WERI-Rb-1 (cell line): ENCODE measurements around the gene CCDC15.

Experiments
- DNase-seq: peaks from one replicate; pipeline ENCODE4 v3.0.0-alpha.2; 2020
- H3K27ac ChIP-seq: fragments of 250-450 bp; sonication (Bioruptor Pico); 2 replicates; pipeline ENCODE4 v1.5.1; 2020; ENCODE audit warnings: mild to moderate bottlenecking, moderate library complexity
- H3K27me3 ChIP-seq: fragments of 250-450 bp; sonication (Bioruptor Pico); 2 replicates; pipeline ENCODE4 v1.5.1; 2021; ENCODE audit warnings: mild to moderate bottlenecking, low read depth, moderate library complexity; ENCODE audit not compliant: insufficient read depth, severe bottlenecking
- H3K36me3 ChIP-seq: fragments of 250-450 bp; sonication (Bioruptor Pico); 2 replicates; pipeline ENCODE4 v1.5.1; 2020; ENCODE audit warnings: mild to moderate bottlenecking, moderate library complexity
- H3K4me3 ChIP-seq: 2 replicates; pipeline ENCODE4 v1.5.1; 2011; ENCODE audit warnings: low read depth, mild to moderate bottlenecking, control low read depth, low read length
- H3K9me3 ChIP-seq: fragments of 250-450 bp; sonication (Bioruptor Pico); 2 replicates; pipeline ENCODE4 v1.5.1; 2021; ENCODE audit warnings: mild to moderate bottlenecking, moderate library complexity; ENCODE audit not compliant: severe bottlenecking
- TF ChIP-seq, protein P1 (sequence below): IDR thresholded peaks from 2 replicates; pipeline ENCODE4 v1.5.1; 2011; ENCODE audit warnings: low read depth, mild to moderate bottlenecking, control low read depth, inconsistent platforms, low read length

Gene CCDC15

DNA sequence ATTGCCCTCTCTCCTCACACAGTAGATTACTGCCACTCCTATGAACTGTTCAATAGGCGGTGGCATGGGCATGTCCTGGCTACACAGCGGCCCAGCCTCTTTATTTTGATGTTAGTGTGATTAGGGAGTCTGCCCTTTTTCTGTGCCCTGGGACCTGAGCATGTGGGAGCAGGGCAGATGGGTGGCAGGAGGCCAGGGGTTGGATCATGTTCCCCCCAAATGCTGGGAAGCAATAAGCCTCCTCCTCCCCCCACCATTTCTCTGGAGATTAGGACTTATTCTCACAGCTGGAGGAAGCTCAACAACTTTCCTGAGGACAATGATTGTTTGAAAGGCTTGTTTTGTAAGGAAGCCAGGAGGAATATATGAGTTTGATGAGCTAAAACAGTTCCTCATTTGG, 34.1 kb upstream of the CCDC15 start:
- no peak overlapping the region for H3K27ac ChIP-seq
- H3K9me3 ChIP-seq, result no peaks in the 10 kb centered on the region
- H3K4me3 ChIP-seq, result no peak overlapping the region
- DNase-seq, result no peak
- no peaks in the 10 kb centered on the region for H3K27me3 ChIP-seq
- TF ChIP-seq, protein P1, sequence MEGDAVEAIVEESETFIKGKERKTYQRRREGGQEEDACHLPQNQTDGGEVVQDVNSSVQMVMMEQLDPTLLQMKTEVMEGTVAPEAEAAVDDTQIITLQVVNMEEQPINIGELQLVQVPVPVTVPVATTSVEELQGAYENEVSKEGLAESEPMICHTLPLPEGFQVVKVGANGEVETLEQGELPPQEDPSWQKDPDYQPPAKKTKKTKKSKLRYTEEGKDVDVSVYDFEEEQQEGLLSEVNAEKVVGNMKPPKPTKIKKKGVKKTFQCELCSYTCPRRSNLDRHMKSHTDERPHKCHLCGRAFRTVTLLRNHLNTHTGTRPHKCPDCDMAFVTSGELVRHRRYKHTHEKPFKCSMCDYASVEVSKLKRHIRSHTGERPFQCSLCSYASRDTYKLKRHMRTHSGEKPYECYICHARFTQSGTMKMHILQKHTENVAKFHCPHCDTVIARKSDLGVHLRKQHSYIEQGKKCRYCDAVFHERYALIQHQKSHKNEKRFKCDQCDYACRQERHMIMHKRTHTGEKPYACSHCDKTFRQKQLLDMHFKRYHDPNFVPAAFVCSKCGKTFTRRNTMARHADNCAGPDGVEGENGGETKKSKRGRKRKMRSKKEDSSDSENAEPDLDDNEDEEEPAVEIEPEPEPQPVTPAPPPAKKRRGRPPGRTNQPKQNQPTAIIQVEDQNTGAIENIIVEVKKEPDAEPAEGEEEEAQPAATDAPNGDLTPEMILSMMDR, result no peak
- no peaks in the 10 kb centered on the region for H3K36me3 ChIP-seq

DNA sequence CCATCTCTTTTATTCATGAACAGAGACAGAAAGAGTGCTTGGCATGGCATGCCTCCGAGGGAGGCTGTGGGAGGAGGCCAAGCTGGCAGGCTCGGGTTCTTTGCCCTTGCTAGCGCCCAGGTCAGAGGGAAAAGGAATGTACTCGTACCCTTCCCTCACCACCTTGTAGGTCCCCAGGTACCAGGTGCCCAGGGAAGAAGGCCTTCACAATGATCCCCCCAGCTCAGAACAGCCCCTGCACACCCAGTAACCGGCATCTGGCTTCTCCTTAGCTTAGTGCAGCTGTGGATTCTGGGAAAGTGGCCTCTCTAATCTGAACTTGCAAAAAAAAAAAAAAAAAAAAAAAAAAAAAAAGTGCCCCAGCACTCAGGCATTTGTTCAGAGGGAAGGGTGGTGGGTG, 33.6 kb upstream of the CCDC15 start:
- TF ChIP-seq, protein P1, result no peak
- Histone ChIP-seq H3K36me3 (no peaks in the 10 kb centered on the region), H3K9me3 (no peaks in the 10 kb centered on the region), H3K4me3 (no peak overlapping the region), H3K27me3 (no peaks in the 10 kb centered on the region), H3K27ac (no peak overlapping the region)
- DNase-seq, result no peak

DNA sequence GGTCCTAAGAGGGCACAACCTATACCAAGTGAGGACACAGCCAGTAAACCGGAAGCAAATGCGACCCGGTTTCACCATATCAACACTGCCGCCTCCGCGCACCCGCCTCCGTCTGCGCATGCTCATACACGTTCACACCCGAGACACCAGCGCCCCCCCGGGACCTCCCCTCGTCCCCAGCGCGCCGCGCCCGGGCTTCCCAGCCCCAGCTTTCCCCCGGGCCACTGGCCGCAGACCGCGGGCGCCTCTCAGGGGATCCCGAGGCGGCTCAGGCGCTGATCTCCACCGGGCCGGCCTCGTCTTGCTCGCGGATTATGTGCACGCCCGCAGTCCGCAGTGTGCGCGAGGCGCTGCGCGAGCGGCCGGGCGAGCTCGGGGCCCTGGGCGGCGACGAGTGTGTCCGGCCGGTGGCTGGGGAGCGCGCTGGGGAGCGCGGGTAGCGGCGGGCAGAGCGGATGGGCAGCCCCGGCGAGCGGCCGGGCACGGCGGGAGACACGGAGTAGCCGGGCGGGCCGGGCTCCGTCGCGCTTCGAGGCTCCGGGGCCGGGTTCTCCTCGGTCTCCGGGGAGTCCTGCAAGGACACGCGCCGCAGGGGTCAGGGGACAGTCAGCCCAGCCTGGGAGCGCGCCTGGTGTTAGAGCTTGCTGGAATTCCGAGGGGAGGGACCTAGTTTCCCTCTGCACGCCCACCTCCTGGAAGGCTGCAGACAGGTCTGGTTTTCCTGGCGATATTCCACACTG, 33.0 kb upstream of the CCDC15 start:
- peak overlapping the region; percentile 30 for H3K4me3 ChIP-seq
- no peaks in the 10 kb centered on the region for H3K9me3 ChIP-seq
- H3K36me3 ChIP-seq, result no peaks in the 10 kb centered on the region
- DNase-seq, result peak; percentile 90
- H3K27me3 ChIP-seq, result no peaks in the 10 kb centered on the region
- H3K27ac ChIP-seq, result peak overlapping the region; percentile 59
- TF ChIP-seq, protein P1, result no peak

DNA sequence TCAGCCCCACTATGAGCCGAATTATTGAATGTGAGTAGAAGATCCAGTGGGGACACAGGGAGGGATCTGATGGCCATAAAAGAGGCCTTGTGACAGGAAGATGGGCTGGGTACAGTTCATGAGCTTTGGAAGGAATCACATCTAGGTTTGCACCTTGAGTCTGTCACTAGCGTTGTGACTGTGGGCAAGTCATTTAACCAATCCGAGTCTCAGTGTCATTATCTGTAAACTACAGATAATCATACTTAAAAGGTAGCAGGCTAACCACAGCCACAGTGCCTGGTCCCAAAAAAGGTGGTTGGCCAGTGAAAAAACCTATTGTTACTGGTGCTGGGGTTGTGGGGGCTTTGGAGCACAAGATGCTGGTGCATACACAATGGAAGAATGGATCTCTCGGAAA, 31.2 kb upstream of the CCDC15 start:
- no peak overlapping the region for H3K27ac ChIP-seq
- H3K4me3 ChIP-seq, result no peak overlapping the region
- no peaks in the 10 kb centered on the region for H3K36me3 ChIP-seq
- H3K9me3 ChIP-seq, result no peaks in the 10 kb centered on the region
- TF ChIP-seq, protein P1, result no peak
- no peaks in the 10 kb centered on the region for H3K27me3 ChIP-seq
- DNase-seq, result no peak

DNA sequence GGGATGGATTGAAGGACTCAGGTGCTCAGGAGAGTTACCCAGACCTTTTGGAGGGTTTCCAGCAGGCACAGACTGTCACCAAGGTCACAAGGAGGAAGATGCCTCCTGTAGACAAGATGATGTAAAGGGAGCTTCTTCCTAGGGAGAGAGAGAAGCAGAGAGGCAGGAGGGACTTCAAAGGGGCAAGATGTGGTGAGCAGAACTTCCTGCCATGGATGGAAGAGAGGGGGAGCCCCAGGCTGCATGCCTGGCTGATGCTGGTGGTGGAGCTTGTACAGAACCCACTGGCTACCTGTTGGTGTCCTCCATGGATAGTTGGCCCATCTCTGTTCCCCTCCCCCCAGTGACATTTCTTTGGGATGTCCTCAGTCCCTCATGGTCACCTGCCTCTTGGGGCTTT, 30.7 kb upstream of the CCDC15 start:
- DNase-seq, result no peak
- Histone ChIP-seq H3K4me3 (no peak overlapping the region), H3K9me3 (no peaks in the 10 kb centered on the region), H3K27me3 (no peaks in the 10 kb centered on the region), H3K27ac (no peak overlapping the region), H3K36me3 (no peaks in the 10 kb centered on the region)
- TF ChIP-seq, protein P1, result no peak
